Myometrial cell (primary cell): ENCODE results near the gene CCDC57. TPM values are rescaled to one million over a fixed set of nuclear protein-coding genes. Genes with fewer than 3 reads are reported as not detected.

ENCODE experiments used
- total RNA-seq: library from RNA; depleted of rRNA; stranded (reverse); fragments of >200 nt; gene quantifications from 2 replicates; pipeline ENCODE4 v1.2.3, GENCODE V29; 2015

Gene CCDC57
- 6.9 and 7.6 TPM in 2 replicates for total RNA-seq

GRCh38 chr17:82212331-82213250 lies at the start of gene CCDC57:
CCDC57 (minus strand) TSS chr17:82212842; CDS start chr17:82201944, 10,898 bp downstream.

GRCh38 chr17:82228842-82229697 lies 16.4 kb upstream of the CCDC57 start, which contains the start of gene SLC16A3:
SLC16A3 (plus strand) TSS chr17:82229042; CDS start chr17:82236009, 6,967 bp downstream.

GRCh38 chr17:82098169-82098938 lies 114.3 kb downstream of the CCDC57 start, which contains the start of gene FASN:
FASN (minus strand) TSS chr17:82098236; CDS start chr17:82096445, 1,791 bp downstream.

GRCh38 chr17:82065638-82066303 lies 146.9 kb downstream of the CCDC57 start, which contains the start of gene DUS1L:
DUS1L (minus strand) TSS chr17:82065804; CDS start chr17:82065059, 745 bp downstream.

GRCh38 chr17:82051776-82052637 lies 160.6 kb downstream of the CCDC57 start, which contains the start of the genes GPS1 and RFNG:
GPS1 (plus strand) TSS chr17:82051898; CDS start chr17:82051932, 34 bp downstream.
RFNG (minus strand) TSS chr17:82051811; CDS start chr17:82051766, 45 bp downstream.

Other genes starting within 250 kb of the CCDC57 start
- gene ASPSCR1, start 235.2 kb downstream of the CCDC57 start, total RNA-seq, result 28.0 and 32.1 TPM in 2 replicates
- gene CENPX, start 190.0 kb downstream of the CCDC57 start, total RNA-seq, result 121 and 149 TPM in 2 replicates
- 16.4 and 20.4 TPM in 2 replicates for gene LRRC45, start 189.5 kb downstream of the CCDC57 start, total RNA-seq
- gene RAC3, start 181.2 kb downstream of the CCDC57 start, total RNA-seq, result 27.1 and 38.8 TPM in 2 replicates
- gene DCXR, start 175.1 kb downstream of the CCDC57 start, total RNA-seq, result 180 and 192 TPM in 2 replicates
- gene RFNG, start 161.0 kb downstream of the CCDC57 start, total RNA-seq, result 63.3 and 67.2 TPM in 2 replicates
- gene GPS1, start 160.9 kb downstream of the CCDC57 start, total RNA-seq, result 179 and 206 TPM in 2 replicates
- 60.5 and 72.7 TPM in 2 replicates for gene DUS1L, start 147.0 kb downstream of the CCDC57 start, total RNA-seq
- 574 and 633 TPM in 2 replicates for gene FASN, start 114.6 kb downstream of the CCDC57 start, total RNA-seq
- 379 and 439 TPM in 2 replicates for gene SLC16A3, start 16.2 kb upstream of the CCDC57 start, total RNA-seq
- 61.3 and 74.7 TPM in 2 replicates for gene CSNK1D, start 60.9 kb upstream of the CCDC57 start, total RNA-seq
- gene CD7, start 104.8 kb upstream of the CCDC57 start, total RNA-seq, result 0.53 TPM in 1 of 2 replicates, not detected in the other
- gene SECTM1, start 120.9 kb upstream of the CCDC57 start, total RNA-seq, result 6.3 and 12.2 TPM in 2 replicates
- 2.0 TPM in 1 of 2 replicates, not detected in the other for gene TEX19, start 146.4 kb upstream of the CCDC57 start, total RNA-seq
- gene UTS2R, start 158.9 kb upstream of the CCDC57 start, total RNA-seq, result not detected in 2 replicates
- 3.0 and 11.5 TPM in 2 replicates for gene HEXD, start 205.5 kb upstream of the CCDC57 start, total RNA-seq
- gene OGFOD3, start 205.7 kb upstream of the CCDC57 start, total RNA-seq, result 26.8 and 34.7 TPM in 2 replicates
- 123 and 130 TPM in 2 replicates for gene CYBC1, start 237.9 kb upstream of the CCDC57 start, total RNA-seq
- 25.4 and 50.3 TPM in 2 replicates for gene NARF, start 245.9 kb upstream of the CCDC57 start, total RNA-seq